ENCODE measurements around the gene DDX59. TPM values are rescaled to one million over a fixed set of nuclear protein-coding genes. Genes with fewer than 3 reads are reported as not detected.

Gene DDX59
- total and polyA plus RNA-seq, 2 experiments from 2014 or later: 13.6 to 19.9 TPM

DNA sequence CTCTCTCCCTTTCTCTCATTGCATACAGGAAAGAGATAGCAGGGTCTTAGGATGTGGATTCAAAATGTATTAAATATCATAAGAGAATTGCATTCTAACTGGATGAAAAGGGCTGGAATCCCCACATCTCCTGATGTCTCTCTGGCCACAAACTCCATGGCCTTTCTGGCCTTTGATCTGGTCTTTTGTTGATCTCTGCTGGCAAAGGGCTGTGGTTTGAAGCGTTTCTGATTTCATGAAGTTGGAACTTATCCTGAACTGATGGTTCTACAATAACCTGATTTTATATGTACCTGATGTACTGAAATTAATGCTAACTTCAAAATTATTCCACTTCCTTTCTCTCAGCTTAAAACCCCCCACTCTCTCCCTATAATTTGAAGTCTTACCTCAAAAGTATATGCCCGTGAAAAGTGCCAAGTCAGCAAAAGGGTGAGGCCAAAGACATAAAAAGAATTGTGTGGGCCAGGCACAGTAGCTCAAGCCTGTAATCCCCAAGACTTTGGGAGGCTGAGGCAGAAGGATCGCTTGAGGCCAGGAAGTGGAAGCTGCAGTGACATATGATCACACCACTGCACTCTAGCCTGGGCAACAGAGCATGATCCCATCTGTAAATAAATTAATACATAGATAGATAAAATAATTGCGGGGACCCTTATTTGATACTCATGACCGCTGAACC lies 42.7 kb downstream of the DDX59 start:
- 75% methylated on average over 5 of the region's 5 CpGs for WGBS (ENCODE audit: low lambda C conversion rate, missing lambda C conversion rate)
- no peaks in the 10 kb centered on the region for H3K36me3 ChIP-seq (replicated peaks; ENCODE audit: insufficient read depth, low read depth)
- no peaks in the 10 kb centered on the region for H3K9me3 ChIP-seq (ENCODE audit: low read depth)
- H3K9me2 ChIP-seq (replicated peaks; ENCODE audit: insufficient read depth): no peaks in the 10 kb centered on the region
- no peak overlapping the region for H3K27ac ChIP-seq
- H2AFZ ChIP-seq: no peak overlapping the region
- TF ChIP-seq CTCF (IDR thresholded peaks at IDR 0.05; ENCODE audit: poor library complexity) (no peak), EZH2phosphoT487 (IDR thresholded peaks at IDR 0.05; ENCODE audit: low read depth, severe bottlenecking, unreplicated experiment) (no peak), EZH2 (IDR thresholded peaks at IDR 0.05; ENCODE audit: borderline replicate concordance) (no peak)
- H3K27me3 ChIP-seq: no peaks in the 10 kb centered on the region
- H3K4me1 ChIP-seq (ENCODE audit: insufficient read depth): no peaks in the 10 kb centered on the region
- H3K4me2 ChIP-seq: no peak overlapping the region
- no peaks in the 10 kb centered on the region for H3K79me2 ChIP-seq
- no peaks in the 10 kb centered on the region for H4K20me1 ChIP-seq (ENCODE audit: insufficient read depth, poor library complexity, severe bottlenecking)
- no peak overlapping the region for H3K4me3 ChIP-seq
- no peak for DNase-seq (ENCODE audit: low spot score)

GRCh38 chr1:200625381-200625824 lies 44.3 kb downstream of the DDX59 start:
- no peaks in the 10 kb centered on the region for H4K20me1 ChIP-seq (ENCODE audit: insufficient read depth, poor library complexity, severe bottlenecking)
- H3K9me2 ChIP-seq (replicated peaks; ENCODE audit: insufficient read depth): no peaks in the 10 kb centered on the region
- H3K36me3 ChIP-seq (replicated peaks; ENCODE audit: insufficient read depth, low read depth): no peaks in the 10 kb centered on the region
- no peaks in the 10 kb centered on the region for H3K27me3 ChIP-seq
- TF ChIP-seq EZH2phosphoT487 (IDR thresholded peaks at IDR 0.05; ENCODE audit: low read depth, severe bottlenecking, unreplicated experiment) (no peak), CTCF (IDR thresholded peaks at IDR 0.05; ENCODE audit: poor library complexity) (no peak), EZH2 (IDR thresholded peaks at IDR 0.05; ENCODE audit: borderline replicate concordance) (no peak)
- WGBS (ENCODE audit: low lambda C conversion rate, missing lambda C conversion rate): 11% methylated on average over 1 of the region's 1 CpG
- no peak overlapping the region for H3K4me2 ChIP-seq
- H3K4me1 ChIP-seq (ENCODE audit: insufficient read depth): no peaks in the 10 kb centered on the region
- H3K4me3 ChIP-seq: no peak overlapping the region
- H3K9me3 ChIP-seq (ENCODE audit: low read depth): no peaks in the 10 kb centered on the region
- no peaks in the 10 kb centered on the region for H3K79me2 ChIP-seq
- DNase-seq (ENCODE audit: low spot score): no peak
- H3K27ac ChIP-seq: no peak overlapping the region
- no peak overlapping the region for H2AFZ ChIP-seq

- H3K27ac ChIP-seq: no peak overlapping the region
- DNase-seq (ENCODE audit: low spot score): no peak
- no peaks in the 10 kb centered on the region for H3K36me3 ChIP-seq (replicated peaks; ENCODE audit: insufficient read depth, low read depth)
- no peak for TF ChIP-seq EZH2phosphoT487 (IDR thresholded peaks at IDR 0.05; ENCODE audit: low read depth, severe bottlenecking, unreplicated experiment)
- no peak for TF ChIP-seq EZH2 (IDR thresholded peaks at IDR 0.05; ENCODE audit: borderline replicate concordance)
- TF ChIP-seq CTCF (IDR thresholded peaks at IDR 0.05; ENCODE audit: poor library complexity): no peak
- no peaks in the 10 kb centered on the region for H4K20me1 ChIP-seq (ENCODE audit: insufficient read depth, poor library complexity, severe bottlenecking)
- WGBS (ENCODE audit: low lambda C conversion rate, missing lambda C conversion rate): 82% methylated on average over 2 of the region's 2 CpGs
- peaks cover under 1% of the 10 kb centered on the region for H3K79me2 ChIP-seq
- no peaks in the 10 kb centered on the region for H3K27me3 ChIP-seq
- no peak overlapping the region for H2AFZ ChIP-seq
- H3K4me1 ChIP-seq (ENCODE audit: insufficient read depth): no peaks in the 10 kb centered on the region
- H3K9me3 ChIP-seq (ENCODE audit: low read depth): no peaks in the 10 kb centered on the region
- no peak overlapping the region for H3K4me2 ChIP-seq
- no peak overlapping the region for H3K4me3 ChIP-seq
- no peaks in the 10 kb centered on the region for H3K9me2 ChIP-seq (replicated peaks; ENCODE audit: insufficient read depth)
Observed at GRCh38 chr1:200624679-200625335, 44.9 kb downstream of the DDX59 start.
